PC-3 (cell line): Measurements from ENCODE around the gene PRDM10. TPM values are rescaled to one million over a fixed set of nuclear protein-coding genes. Genes with fewer than 3 reads are reported as not detected.

Experiments used
- ATAC-seq: fragments of 200-7000 bp; cut with Tn5 transposase; 2 replicates; pipeline ENCODE4 v1.9.1; 2020; ENCODE audit warnings: mild to moderate bottlenecking, moderate library complexity
- BruUV-seq: library from RNA; stranded (reverse); fragments of 400-500 nt; replicated peaks from 2 replicates; lab custom pipeline; 2021; lab: Mats Ljungman, UMichigan
- CTCF ChIA-PET: fragments of 300-600 bp; sonication (Branson Sonifier 250); formaldehyde crosslinking; loops from one replicate; lab custom pipeline; 2022; ENCODE audit warnings: antibody characterized with exemption; lab: Charles Lee
- POLR2A ChIA-PET: fragments of 300-600 bp; sonication (Branson Sonifier 250); formaldehyde crosslinking; loops from one replicate; lab custom pipeline; 2022; ENCODE audit warnings: antibody characterized with exemption; ENCODE audit not compliant: unreplicated experiment; lab: Charles Lee
- DNase-seq: peaks from one replicate; pipeline ENCODE4 v3.0.0-alpha.2; 2015
- H2AFZ ChIP-seq: fragments of 300-600 bp; sonication (generic); 2 replicates; pipeline ENCODE4 v1.6.0; 2016; ENCODE audit warnings: antibody characterized with exemption, low read length
- H3F3A ChIP-seq: fragments of 300-600 bp; sonication (generic); one replicate; pipeline ENCODE4 v1.6.0; 2017; ENCODE audit warnings: antibody characterized with exemption, low read length, control low read depth, mild to moderate bottlenecking; ENCODE audit not compliant: unreplicated experiment
- H3K27ac ChIP-seq: fragments of 300-600 bp; sonication (generic); 2 replicates; pipeline ENCODE4 v1.5.1; 2016; ENCODE audit warnings: mild to moderate bottlenecking, low read length
- H3K27me3 ChIP-seq: fragments of 300-600 bp; sonication (generic); 2 replicates; pipeline ENCODE4 v1.6.1; 2016; ENCODE audit warnings: low read length, mixed read lengths
- H3K36me3 ChIP-seq: fragments of 300-600 bp; sonication (generic); 2 replicates; pipeline ENCODE4 v1.6.1; 2016; ENCODE audit warnings: low read depth, mixed run types, low read length, mixed read lengths
- H3K4me1 ChIP-seq: fragments of 300-600 bp; sonication (generic); 2 replicates; pipeline ENCODE4 v1.5.1; 2016; ENCODE audit warnings: low read length; ENCODE audit not compliant: insufficient read depth
- H3K4me2 ChIP-seq: fragments of 300-600 bp; sonication (generic); 2 replicates; pipeline ENCODE4 v1.6.0; 2016; ENCODE audit warnings: low read length
- H3K4me3 ChIP-seq: fragments of 300-600 bp; sonication (generic); 2 replicates; pipeline ENCODE4 v1.5.1; 2016; ENCODE audit warnings: mild to moderate bottlenecking, low read length, mixed read lengths
- H3K79me2 ChIP-seq: fragments of 300-600 bp; sonication (generic); 2 replicates; pipeline ENCODE4 v1.6.1; 2017; ENCODE audit warnings: low read length, mixed read lengths
- H3K9ac ChIP-seq: fragments of 300-600 bp; sonication (generic); 2 replicates; pipeline ENCODE4 v1.6.0; 2016; ENCODE audit warnings: mild to moderate bottlenecking, low read length
- H3K9me2 ChIP-seq: fragments of 300-600 bp; sonication (generic); replicated peaks from 2 replicates; pipeline ENCODE4 v1.6.1; 2016; ENCODE audit warnings: mixed run types, low read length, mixed read lengths
- H3K9me3 ChIP-seq: fragments of 300-600 bp; sonication (generic); 2 replicates; pipeline ENCODE4 v1.6.1; 2016; ENCODE audit warnings: low read length, mixed read lengths
- H4K20me1 ChIP-seq: fragments of 300-600 bp; sonication (generic); 2 replicates; pipeline ENCODE4 v1.6.1; 2016; ENCODE audit warnings: low read length, mixed read lengths
- EZH2 ChIP-seq: fragments of 300-600 bp; sonication (generic); IDR thresholded peaks from one replicate; pipeline ENCODE4 v1.6.1; 2017; ENCODE audit warnings: antibody characterized with exemption, mild to moderate bottlenecking, low read length; ENCODE audit not compliant: unreplicated experiment
- EZH2phosphoT487 ChIP-seq: fragments of 300-600 bp; sonication (generic); IDR thresholded peaks from 2 replicates; pipeline ENCODE4 v1.6.1; 2018; ENCODE audit warnings: mild to moderate bottlenecking, antibody characterized with exemption, low read length, borderline replicate concordance
- intact Hi-C: fragments of 100-400 bp; cut with micrococcal nuclease; formaldehyde crosslinking; loops from 2 replicates; pipeline ENCODE4 v1.9.0; 2023
- total RNA-seq: library from RNA; depleted of rRNA; stranded (reverse); fragments of >200 nt; gene quantifications from 2 replicates; pipeline ENCODE4 v1.2.3, GENCODE V29; 2014
- TF ChIP-seq, protein P1 (sequence below): fragments of 300-600 bp; sonication (generic); conservative IDR thresholded peaks from 2 replicates; pipeline ENCODE4 v1.5.1; 2017; ENCODE audit warnings: antibody characterized with exemption, low read depth, mild to moderate bottlenecking, low read length

The PRDM10 gene
- total RNA-seq, 1 experiment from 2014 or later: 7.3 TPM

DNA sequence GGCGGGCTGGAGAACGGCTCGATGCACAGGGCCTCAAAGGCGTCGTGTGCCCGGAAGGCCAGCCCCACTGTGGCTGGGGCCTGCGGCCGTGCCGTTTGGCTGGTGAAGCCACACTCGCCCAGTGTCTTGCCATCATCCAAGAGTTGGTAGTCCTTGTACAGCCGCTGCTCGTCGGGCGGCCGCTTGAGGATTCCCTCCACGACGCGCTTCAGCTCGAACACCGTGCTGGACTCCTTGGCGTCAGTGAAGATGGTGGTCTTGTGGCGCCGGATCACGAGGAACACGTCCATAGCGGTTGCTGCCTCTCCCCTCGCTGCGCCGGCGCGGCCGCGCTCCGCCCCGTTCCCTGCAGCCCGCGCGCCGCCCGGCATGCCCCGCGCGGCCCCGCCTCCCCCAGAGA, 30.3 kb upstream of the PRDM10 start:
- H3F3A ChIP-seq: no peaks in the 10 kb centered on the region
- peaks cover 14% of the 10 kb centered on the region for H3K4me1 ChIP-seq
- ChIA-PET CTCF (no interaction called here), POLR2A (no interaction called here)
- H3K9me2 ChIP-seq: no peaks in the 10 kb centered on the region
- intact Hi-C loops: no loop called here
- H3K4me3 ChIP-seq: no peak overlapping the region
- TF ChIP-seq, protein P1, sequence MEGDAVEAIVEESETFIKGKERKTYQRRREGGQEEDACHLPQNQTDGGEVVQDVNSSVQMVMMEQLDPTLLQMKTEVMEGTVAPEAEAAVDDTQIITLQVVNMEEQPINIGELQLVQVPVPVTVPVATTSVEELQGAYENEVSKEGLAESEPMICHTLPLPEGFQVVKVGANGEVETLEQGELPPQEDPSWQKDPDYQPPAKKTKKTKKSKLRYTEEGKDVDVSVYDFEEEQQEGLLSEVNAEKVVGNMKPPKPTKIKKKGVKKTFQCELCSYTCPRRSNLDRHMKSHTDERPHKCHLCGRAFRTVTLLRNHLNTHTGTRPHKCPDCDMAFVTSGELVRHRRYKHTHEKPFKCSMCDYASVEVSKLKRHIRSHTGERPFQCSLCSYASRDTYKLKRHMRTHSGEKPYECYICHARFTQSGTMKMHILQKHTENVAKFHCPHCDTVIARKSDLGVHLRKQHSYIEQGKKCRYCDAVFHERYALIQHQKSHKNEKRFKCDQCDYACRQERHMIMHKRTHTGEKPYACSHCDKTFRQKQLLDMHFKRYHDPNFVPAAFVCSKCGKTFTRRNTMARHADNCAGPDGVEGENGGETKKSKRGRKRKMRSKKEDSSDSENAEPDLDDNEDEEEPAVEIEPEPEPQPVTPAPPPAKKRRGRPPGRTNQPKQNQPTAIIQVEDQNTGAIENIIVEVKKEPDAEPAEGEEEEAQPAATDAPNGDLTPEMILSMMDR: no peak
- TF ChIP-seq EZH2: no peak
- no peak for TF ChIP-seq EZH2phosphoT487
- ATAC-seq (no peak), DNase-seq (no peak)
- H3K9ac ChIP-seq: no peak overlapping the region
- no peaks in the 10 kb centered on the region for H4K20me1 ChIP-seq
- BruUV-seq: no TSS peak
- H3K27ac ChIP-seq: no peak overlapping the region
- H3K9me3 ChIP-seq: no peaks in the 10 kb centered on the region
- no peaks in the 10 kb centered on the region for H3K36me3 ChIP-seq
- no peak overlapping the region for H3K4me2 ChIP-seq
- H3K79me2 ChIP-seq: no peaks in the 10 kb centered on the region
- no peak overlapping the region for H2AFZ ChIP-seq
- no peaks in the 10 kb centered on the region for H3K27me3 ChIP-seq

DNA sequence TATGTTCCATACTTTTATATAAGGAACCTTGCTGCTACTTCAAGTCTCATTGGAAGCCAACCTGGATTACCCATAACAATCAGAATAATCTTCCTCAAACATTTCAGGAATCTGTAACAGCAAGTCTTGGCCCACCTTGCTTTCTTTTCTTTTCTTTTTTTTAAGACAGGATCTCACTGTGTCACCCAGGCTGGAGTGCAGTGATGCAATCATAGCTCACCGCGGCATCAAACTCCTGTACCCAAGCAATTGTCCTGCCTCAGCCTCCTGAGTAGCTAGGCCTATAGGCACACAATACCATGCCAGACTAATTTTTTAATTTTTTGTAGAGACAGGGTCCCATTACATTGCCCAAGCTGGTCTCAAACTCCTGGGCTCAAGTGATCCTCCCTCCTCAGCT, 29.3 kb upstream of the PRDM10 start:
- H3K9me2 ChIP-seq: no peaks in the 10 kb centered on the region
- CTCF ChIA-PET: no interaction called here
- H3K27ac ChIP-seq: no peak overlapping the region
- POLR2A ChIA-PET: no interaction called here
- no peaks in the 10 kb centered on the region for H3K27me3 ChIP-seq
- intact Hi-C loops: no loop called here
- peaks cover 9% of the 10 kb centered on the region for H3K4me1 ChIP-seq
- H3F3A ChIP-seq: no peaks in the 10 kb centered on the region
- ATAC-seq (no peak), DNase-seq (no peak)
- no peak overlapping the region for H2AFZ ChIP-seq
- H3K9me3 ChIP-seq: no peaks in the 10 kb centered on the region
- no peak overlapping the region for H3K4me3 ChIP-seq
- H3K4me2 ChIP-seq: no peak overlapping the region
- H3K79me2 ChIP-seq: no peaks in the 10 kb centered on the region
- TF ChIP-seq EZH2 (no peak), EZH2phosphoT487 (no peak)
- TF ChIP-seq, protein P1: no peak
- H3K36me3 ChIP-seq: no peaks in the 10 kb centered on the region
- H4K20me1 ChIP-seq: no peaks in the 10 kb centered on the region
- no peak overlapping the region for H3K9ac ChIP-seq
- BruUV-seq: no TSS peak

DNA sequence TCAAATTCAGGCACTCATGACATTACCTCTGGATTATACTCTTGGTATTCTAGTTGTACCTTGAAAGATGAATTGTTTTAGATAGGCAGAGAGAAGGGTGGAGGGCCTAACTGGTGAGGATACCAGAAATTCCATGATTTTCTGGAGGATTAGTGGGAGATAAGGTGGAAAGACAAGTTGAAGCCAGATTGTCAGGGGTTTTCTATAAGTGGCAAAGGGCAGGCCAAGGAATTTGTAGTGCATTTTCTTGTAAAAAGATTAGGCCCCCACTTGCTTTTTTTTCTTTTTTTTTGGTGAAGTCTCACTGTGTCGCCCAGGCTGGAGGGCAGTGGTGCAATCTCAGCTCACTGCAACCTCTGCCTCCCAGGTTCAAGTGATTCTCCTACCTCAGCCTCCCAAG, 28.4 kb upstream of the PRDM10 start:
- Histone ChIP-seq H3K79me2 (no peaks in the 10 kb centered on the region), H4K20me1 (no peaks in the 10 kb centered on the region), H3K36me3 (no peaks in the 10 kb centered on the region), H3K4me1 (peaks cover 9% of the 10 kb centered on the region), H3F3A (no peaks in the 10 kb centered on the region), H3K9ac (no peak overlapping the region), H3K4me2 (no peak overlapping the region), H2AFZ (no peak overlapping the region), H3K27ac (no peak overlapping the region), H3K4me3 (no peak overlapping the region), H3K9me2 (no peaks in the 10 kb centered on the region), H3K9me3 (no peaks in the 10 kb centered on the region), H3K27me3 (no peaks in the 10 kb centered on the region)
- TF ChIP-seq, protein P1: no peak
- TF ChIP-seq EZH2: no peak
- no peak for TF ChIP-seq EZH2phosphoT487
- ATAC-seq: no peak
- intact Hi-C loops: no loop called here
- no TSS peak for BruUV-seq
- POLR2A ChIA-PET: interaction anchor here (0.6 kb wide), 1 partner anchor 23 kb away, joined by 9 read pairs; no protein-coding TSS in a partner anchor
- no peak for DNase-seq
- CTCF ChIA-PET: no interaction called here
